ENCODE results near the gene MARCHF3.
"Not testable (repeated sequence)": the region's sequence is repeated elsewhere in the genome, so short reads cannot be mapped to it uniquely, and the experiment has no call there.

Gene MARCHF3

GRCh38 chr5:126917918-126918614 lies 112.3 kb downstream of the MARCHF3 start:
- no peak for DNase-seq (ENCODE audit: low read depth)

GRCh38 chr5:126915496-126915895 lies 114.9 kb downstream of the MARCHF3 start:
- DNase-seq (ENCODE audit: low read depth), result no peak

GRCh38 chr5:126914801-126915436 lies 115.4 kb downstream of the MARCHF3 start:
- no peak for DNase-seq (ENCODE audit: low read depth)

GRCh38 chr5:126912616-126913200 lies 117.7 kb downstream of the MARCHF3 start:
- peak; percentile 56 for DNase-seq (ENCODE audit: low read depth)

DNA sequence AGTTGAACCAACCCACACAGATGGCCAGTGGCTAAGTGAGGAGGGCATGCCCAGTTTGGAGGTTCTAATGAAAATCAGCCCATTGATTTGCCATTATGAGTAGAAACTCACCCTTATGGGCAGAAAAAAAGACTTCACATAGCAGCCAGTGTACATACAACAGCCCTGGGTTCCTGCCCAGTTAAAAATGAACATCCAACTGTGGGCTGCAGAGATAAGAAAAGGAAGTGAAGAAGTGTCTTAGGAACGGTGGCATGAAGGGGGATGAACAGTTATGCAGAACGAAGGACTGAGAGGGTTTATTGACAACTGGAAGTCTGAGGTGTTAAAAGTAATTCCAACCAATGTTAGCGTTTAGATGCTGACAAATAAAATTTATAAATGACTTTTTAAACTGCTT lies 118.4 kb downstream of the MARCHF3 start:
- DNase-seq (ENCODE audit: low read depth), result no peak

- DNase-seq (ENCODE audit: low read depth), result no peak
These were observed 120.5 kb downstream of the MARCHF3 start for GRCh38 chr5:126909856-126910255.

DNA sequence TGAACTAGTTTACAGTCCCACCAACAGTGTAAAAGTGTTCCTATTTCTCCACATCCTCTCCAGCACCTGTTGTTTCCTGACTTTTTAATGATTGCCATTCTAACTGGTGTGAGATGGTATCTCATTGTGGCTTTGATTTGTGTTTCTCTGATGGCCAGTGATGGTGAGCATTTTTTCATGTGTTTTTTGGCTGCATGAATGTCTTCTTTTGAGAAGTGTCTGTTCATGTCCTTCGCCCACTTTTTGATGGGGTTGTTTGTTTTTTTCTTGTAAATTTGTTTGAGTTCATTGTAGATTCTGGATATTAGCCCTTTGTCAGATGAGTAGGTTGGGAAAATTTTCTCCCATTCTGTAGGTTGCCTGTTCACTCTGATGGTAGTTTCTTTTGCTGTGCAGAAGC lies 126.0 kb downstream of the MARCHF3 start:
- DNase-seq (ENCODE audit: low read depth), result not testable (repeated sequence)

GRCh38 chr5:126900796-126901195 lies 129.6 kb downstream of the MARCHF3 start:
- DNase-seq (ENCODE audit: low read depth), result no peak

DNA sequence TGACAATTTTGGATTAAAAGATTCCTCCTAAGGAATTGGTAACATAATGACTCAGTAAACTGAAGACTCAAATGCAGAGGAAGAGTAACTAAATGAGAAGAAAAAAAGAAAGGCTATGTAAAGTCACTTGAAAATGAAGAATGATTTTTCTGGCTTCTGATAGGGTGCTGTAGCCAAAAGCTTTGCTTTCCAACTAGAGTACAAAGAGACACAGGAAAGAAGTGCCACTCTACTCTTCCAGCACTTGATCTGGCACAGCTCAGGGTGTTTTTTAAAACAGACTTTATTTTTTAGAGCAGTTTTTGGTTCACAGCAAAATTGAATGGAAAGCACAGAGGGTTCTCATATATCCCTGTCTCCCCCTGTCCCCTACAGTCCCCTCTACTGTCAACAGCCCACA lies 130.9 kb downstream of the MARCHF3 start:
- no peak for DNase-seq (ENCODE audit: low read depth)

DNA sequence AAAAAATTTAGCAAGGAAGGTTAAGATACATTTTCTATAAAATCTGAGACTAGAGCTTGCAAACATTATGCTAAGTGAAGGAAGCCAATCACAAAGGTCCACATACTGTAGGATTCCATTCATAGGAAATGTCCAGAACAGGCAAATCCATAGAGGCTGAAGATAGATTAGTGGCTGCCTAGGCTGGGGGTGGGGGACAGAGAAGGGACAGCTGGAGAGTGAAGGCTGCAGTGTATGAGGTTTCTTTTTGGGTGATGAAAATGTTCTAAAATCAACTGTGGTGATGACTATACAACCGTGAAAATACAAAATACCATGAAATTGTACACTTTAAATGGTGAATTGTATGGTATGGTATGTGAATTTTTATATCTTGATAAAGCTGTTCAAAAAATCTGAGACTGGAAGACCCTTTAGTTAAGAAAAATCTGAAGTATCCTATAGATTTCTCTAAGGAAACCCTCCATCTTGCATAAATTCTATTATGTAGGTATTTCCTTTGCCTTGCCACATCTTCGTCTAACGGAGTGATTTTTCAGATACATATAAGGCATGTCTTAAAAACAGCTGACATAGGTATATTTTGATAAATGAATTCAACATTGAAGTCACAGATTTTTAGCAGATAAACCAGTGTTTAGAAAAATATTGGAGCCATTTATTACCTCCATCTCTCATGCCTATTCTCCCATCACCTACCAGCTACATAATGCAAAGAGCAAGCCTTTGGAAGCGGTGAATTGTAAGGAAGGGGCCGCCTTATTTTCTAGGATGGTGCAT lies 132.3 kb downstream of the MARCHF3 start:
- DNase-seq (ENCODE audit: low read depth), result no peak

- DNase-seq (ENCODE audit: low read depth), result no peak
These were observed 134.1 kb downstream of the MARCHF3 start for GRCh38 chr5:126896170-126896702.

- DNase-seq (ENCODE audit: low read depth), result not testable (repeated sequence)
These were observed 134.6 kb downstream of the MARCHF3 start for GRCh38 chr5:126895712-126896111.

- not testable (repeated sequence) for DNase-seq (ENCODE audit: low read depth)
These were observed 139.9 kb downstream of the MARCHF3 start for GRCh38 chr5:126890414-126890813.

DNA sequence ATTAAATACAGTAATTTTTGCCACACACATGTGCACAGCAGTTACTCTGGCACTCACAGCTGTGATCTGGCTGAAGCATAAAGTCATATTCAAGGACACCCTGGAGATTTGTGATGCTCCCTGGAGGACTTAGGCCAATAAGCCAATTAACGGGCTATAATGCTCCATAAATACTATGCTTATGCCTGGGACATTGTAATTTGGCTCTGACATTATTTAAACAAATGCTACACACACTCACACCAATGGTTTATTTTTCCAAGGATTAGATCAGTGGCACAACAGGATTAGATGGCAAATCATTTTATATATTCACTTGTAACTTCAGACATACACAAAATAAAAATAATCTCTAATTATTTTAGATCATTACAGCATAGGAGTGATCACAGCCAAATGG lies 142.2 kb downstream of the MARCHF3 start:
- no peak for DNase-seq (ENCODE audit: low read depth)

- peak; percentile 57 for DNase-seq (ENCODE audit: low read depth)
These were observed 146.0 kb downstream of the MARCHF3 start for GRCh38 chr5:126884269-126884819.

- DNase-seq (ENCODE audit: low read depth), result no peak
These were observed 146.7 kb downstream of the MARCHF3 start for GRCh38 chr5:126883564-126884245.

DNA sequence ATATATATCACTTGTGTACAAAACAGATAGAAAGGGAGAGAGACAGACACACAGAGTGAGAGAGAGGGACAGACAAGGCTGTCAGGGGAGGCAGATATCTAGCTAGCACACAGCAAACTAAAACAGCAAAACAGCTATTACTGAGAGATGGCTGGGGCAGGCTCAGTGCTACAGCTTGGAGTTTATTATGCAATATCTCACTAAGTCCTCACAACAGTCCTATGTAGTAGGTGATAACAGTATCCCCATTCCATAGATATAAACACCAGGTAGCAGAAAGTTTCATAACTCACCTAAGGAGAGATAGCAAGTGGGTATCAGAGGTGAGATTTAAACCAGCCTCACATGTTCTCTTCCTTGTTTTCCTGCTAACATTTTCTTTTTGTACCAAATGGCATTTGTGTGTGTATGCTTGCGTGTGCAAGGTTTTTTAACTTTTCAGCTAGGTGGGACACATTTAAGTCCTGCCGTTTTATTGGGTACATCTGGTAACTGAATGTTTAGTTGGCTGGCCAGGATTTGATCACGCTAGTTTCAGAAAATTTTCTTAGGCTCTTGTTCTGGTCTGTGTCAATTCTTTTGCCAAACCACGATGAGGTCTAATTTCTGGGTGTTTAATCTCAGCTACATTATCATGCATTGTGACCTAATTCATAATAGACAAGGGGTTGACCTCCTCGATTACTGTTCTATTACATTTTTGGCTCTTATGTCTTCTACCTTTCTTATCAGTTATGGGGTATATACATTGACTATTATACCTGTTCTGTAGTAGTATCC lies 148.3 kb downstream of the MARCHF3 start:
- DNase-seq (ENCODE audit: low read depth), result no peak

- no peak for DNase-seq (ENCODE audit: low read depth)
These were observed 151.7 kb downstream of the MARCHF3 start for GRCh38 chr5:126878634-126879033.

- DNase-seq (ENCODE audit: low read depth), result no peak
These were observed 152.3 kb downstream of the MARCHF3 start for GRCh38 chr5:126878085-126878484.

DNA sequence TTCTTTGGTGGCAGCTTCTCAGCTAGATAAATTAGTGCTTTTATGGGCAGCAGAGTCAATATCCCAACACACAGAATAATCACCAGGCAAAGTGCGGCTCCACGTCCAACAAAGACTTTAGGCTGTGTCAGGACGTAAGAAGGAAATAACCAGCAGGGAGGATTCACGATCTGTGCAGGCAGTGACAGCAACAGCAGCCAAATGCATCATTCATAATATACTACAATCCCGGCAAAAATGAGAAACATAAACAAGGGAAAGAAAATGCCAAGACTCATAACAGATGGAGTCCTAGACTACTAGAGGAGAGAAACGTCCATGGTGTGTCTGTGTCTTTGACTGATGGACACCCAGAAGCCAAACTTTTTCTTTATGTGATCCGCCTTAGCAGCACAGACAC lies 152.8 kb downstream of the MARCHF3 start:
- DNase-seq (ENCODE audit: low read depth), result no peak
